HCT116 (cell line): ENCODE data around the gene SH3YL1. TPM values are rescaled to one million over a fixed set of nuclear protein-coding genes. Genes with fewer than 3 reads are reported as not detected.

ENCODE experiments used
- ATAC-seq: fragments of 200-7000 bp; cut with Tn5 transposase; 2 replicates; pipeline ENCODE4 v1.9.1; 2020; ENCODE audit warnings: mild to moderate bottlenecking, moderate library complexity
- BruUV-seq: library from RNA; stranded (reverse); fragments of 400-500 nt; replicated peaks from 2 replicates; lab custom pipeline; 2021; lab: Mats Ljungman, UMichigan
- CTCF ChIA-PET: fragments of 300-600 bp; sonication (Branson Sonifier 250); formaldehyde crosslinking; loops from one replicate; lab custom pipeline; 2021; ENCODE audit warnings: antibody characterized with exemption; lab: Charles Lee
- POLR2A ChIA-PET: fragments of 300-600, 350-600 bp; sonication (Branson Sonifier 250); formaldehyde crosslinking; loops from one replicate; lab custom pipeline; 2021; ENCODE audit warnings: antibody characterized with exemption; lab: Charles Lee
- RAD21 ChIA-PET, 2 experiments: fragments of 300-600 bp; sonication (Branson Sonifier 250); formaldehyde crosslinking; loops; one replicate each; lab custom pipeline; 2023; ENCODE audit warnings: low total read pairs in 2 of 2; ENCODE audit not compliant: uncharacterized antibody in 2 of 2, unreplicated experiment in 2 of 2, low non-redundant PET in 1 of 2; lab: Charles Lee
- DNase-seq: peaks from one replicate; pipeline ENCODE4 v3.0.0-alpha.2; 2010; ENCODE audit warnings: low read depth, low spot score
- H2AFZ ChIP-seq: fragments of 200-600 bp; shearing (Covaris generic), sonication (generic); 2 replicates; pipeline ENCODE4 v1.6.1; 2017; ENCODE audit warnings: low read depth, mixed run types, mixed read lengths, antibody characterized with exemption, low read length; ENCODE audit not compliant: poor library complexity, severe bottlenecking
- H3K27ac ChIP-seq: 2 replicates; pipeline ENCODE4 v1.5.1; 2012; ENCODE audit warnings: low read depth, low read length
- H3K27me3 ChIP-seq: fragments of 200-600 bp; sonication (generic); 2 replicates; pipeline ENCODE4 v1.6.1; 2016; ENCODE audit warnings: mixed run types, low read length, mixed read lengths; ENCODE audit not compliant: insufficient read depth
- H3K36me3 ChIP-seq, 2 experiments: fragments of 200-500 bp in 1 of 2; fragments of 200-600 bp in 1 of 2; sonication (Bioruptor generic) in 1 of 2; sonication (generic) in 1 of 2; 2 replicates each; pipeline versions ENCODE4 v1.5.1 to v1.6.1; 2014 to 2016; ENCODE audit warnings: low read length in 2 of 2, inconsistent platforms in 1 of 2, mixed read lengths in 1 of 2, mixed run types in 1 of 2; ENCODE audit not compliant: insufficient read depth in 2 of 2, control insufficient read depth in 1 of 2
- H3K4me1 ChIP-seq, 2 experiments: fragments of 200-600 bp in 1 of 2; sonication (generic) in 1 of 2; 2 replicates each; pipeline versions ENCODE4 v1.5.1 to v1.6.1; 2012 to 2017; ENCODE audit warnings: low read length in 2 of 2, inconsistent platforms in 1 of 2, mild to moderate bottlenecking in 1 of 2, mixed read lengths in 1 of 2, mixed run types in 1 of 2, moderate library complexity in 1 of 2; ENCODE audit not compliant: insufficient read depth in 2 of 2, control insufficient read depth in 1 of 2
- H3K4me2 ChIP-seq: fragments of 200-600 bp; sonication (generic); 2 replicates; pipeline ENCODE4 v1.6.1; 2017; ENCODE audit warnings: mixed run types, low read length, mixed read lengths
- H3K4me3 ChIP-seq, 2 experiments: fragments of 200-600 bp in 1 of 2; sonication (generic) in 1 of 2; replicated peaks in 1 of 2; 2 replicates each; pipeline ENCODE4 v1.5.1; 2011 to 2016; ENCODE audit warnings: low read length in 2 of 2, control low read depth in 1 of 2, low read depth in 1 of 2, mild to moderate bottlenecking in 1 of 2, mixed read lengths in 1 of 2, mixed run types in 1 of 2
- H3K79me2 ChIP-seq: fragments of 200-600 bp; sonication (generic); 2 replicates; pipeline ENCODE4 v1.6.1; 2017; ENCODE audit warnings: mild to moderate bottlenecking, mixed run types, low read length, moderate library complexity, mixed read lengths; ENCODE audit not compliant: insufficient read depth
- H3K9ac ChIP-seq: fragments of 200-600 bp; sonication (generic); 2 replicates; pipeline ENCODE4 v1.6.1; 2016; ENCODE audit warnings: low read length, mixed read lengths
- H3K9me2 ChIP-seq: fragments of 200-600 bp; sonication (generic), shearing (Covaris generic); 2 replicates; pipeline ENCODE4 v1.6.1; 2017; ENCODE audit warnings: mixed run types, mild to moderate bottlenecking, moderate library complexity; ENCODE audit not compliant: insufficient read depth
- H3K9me3 ChIP-seq, 2 experiments: fragments of 200-500 bp in 1 of 2; fragments of 200-600 bp in 1 of 2; sonication (Bioruptor generic) in 1 of 2; sonication (generic) in 1 of 2; 2 replicates each; pipeline ENCODE4 v1.6.1; 2014 to 2017; ENCODE audit warnings: low read length in 2 of 2, mixed read lengths in 2 of 2, inconsistent platforms in 1 of 2, low read depth in 1 of 2, mild to moderate bottlenecking in 1 of 2, mixed run types in 1 of 2, moderate library complexity in 1 of 2; ENCODE audit not compliant: control insufficient read depth in 1 of 2, insufficient read depth in 1 of 2
- H4K20me1 ChIP-seq: fragments of 200-600 bp; sonication (generic), shearing (Covaris generic); 2 replicates; pipeline ENCODE4 v1.6.1; 2017; ENCODE audit warnings: mixed run types, mild to moderate bottlenecking, moderate library complexity; ENCODE audit not compliant: insufficient read depth
- CBX3 ChIP-seq: IDR thresholded peaks from 2 replicates; pipeline ENCODE4 v1.6.1; 2012; ENCODE audit warnings: low read depth
- ELF1 ChIP-seq: IDR thresholded peaks from 2 replicates; pipeline ENCODE4 v1.6.1; 2012; ENCODE audit warnings: low read depth, borderline replicate concordance
- EZH2 ChIP-seq: fragments of 200-600 bp; sonication (generic); IDR thresholded peaks from 2 replicates; pipeline ENCODE4 v1.6.1; 2017; ENCODE audit warnings: antibody characterized with exemption, mixed run types
- EZH2phosphoT487 ChIP-seq: fragments of 200-600 bp; IDR thresholded peaks from 2 replicates; pipeline ENCODE4 v1.6.1; 2018; ENCODE audit warnings: antibody characterized with exemption, borderline replicate concordance
- FOSL1 ChIP-seq: IDR thresholded peaks from 2 replicates; pipeline ENCODE4 v1.6.1; 2012; ENCODE audit warnings: low read depth
- JUND ChIP-seq: IDR thresholded peaks from 2 replicates; pipeline ENCODE4 v1.6.1; 2012
- POLR2A ChIP-seq: IDR thresholded peaks from 2 replicates; pipeline ENCODE4 v1.7.0; 2011; ENCODE audit warnings: borderline replicate concordance; ENCODE audit not compliant: insufficient read depth, insufficient read length; ENCODE audit errors: extremely low read depth
- POLR2AphosphoS5 ChIP-seq: IDR thresholded peaks from 2 replicates; pipeline ENCODE4 v1.6.1; 2011; ENCODE audit warnings: mild to moderate bottlenecking, low read depth, low read length, moderate library complexity
- RAD21 ChIP-seq: IDR thresholded peaks from 2 replicates; pipeline ENCODE4 v1.6.1; 2012; ENCODE audit warnings: low read depth, mild to moderate bottlenecking
- SIN3A ChIP-seq: IDR thresholded peaks from 2 replicates; pipeline ENCODE4 v1.6.1; 2012; ENCODE audit warnings: low read depth
- SRF ChIP-seq: IDR thresholded peaks from 2 replicates; pipeline ENCODE4 v1.6.1; 2012; ENCODE audit warnings: low read depth
- ZBTB33 ChIP-seq: IDR thresholded peaks from 2 replicates; pipeline ENCODE4 v1.6.1; 2011; ENCODE audit warnings: mild to moderate bottlenecking, low read length, moderate library complexity; ENCODE audit not compliant: insufficient replicate concordance; ENCODE audit errors: extremely low read depth
- ZFX ChIP-seq: fragments of 450-650 bp; IDR thresholded peaks from 2 replicates; pipeline ENCODE4 v1.6.1; 2017
- ZNF274 ChIP-seq: fragments of 200-500 bp; sonication (Bioruptor generic); IDR thresholded peaks from 2 replicates; pipeline ENCODE4 v1.6.1; 2014; ENCODE audit warnings: mild to moderate bottlenecking, low read depth, low read length, inconsistent platforms
- intact Hi-C: fragments of 100-400 bp; cut with micrococcal nuclease; formaldehyde crosslinking; loops from 2 replicates; pipeline ENCODE4 v1.10.0; 2022
- total RNA-seq: library from RNA; stranded (reverse); gene quantifications from one replicate; pipeline ENCODE4 v1.2.1, GENCODE V29; 2021; ENCODE audit not compliant: unreplicated experiment
- TF ChIP-seq, protein P1 (sequence below): IDR thresholded peaks from 2 replicates; pipeline ENCODE4 v1.6.1; 2012; ENCODE audit warnings: low read depth

The SH3YL1 gene
- total RNA-seq, 1 experiment from 2014 or later, result 32.8 TPM

- Histone ChIP-seq H3K27ac (no peak overlapping the region), H3K79me2 (no peaks in the 10 kb centered on the region), H3K4me2 (no peak overlapping the region), H3K9ac (no peak overlapping the region), H2AFZ (no peak overlapping the region), H3K9me2 (no peaks in the 10 kb centered on the region), H3K4me3 (no peak overlapping the region), H3K27me3 (no peaks in the 10 kb centered on the region), H3K9me3 (no peaks in the 10 kb centered on the region; a peak in 1 of 4 replicates), H3K4me1 (no peaks in the 10 kb centered on the region), H3K36me3 (no peaks in the 10 kb centered on the region; a peak in 1 of 4 replicates), H4K20me1 (no peaks in the 10 kb centered on the region)
- intact Hi-C loops, result no loop called here
- POLR2A ChIA-PET, result no interaction called here
- no TSS peak for BruUV-seq
- RAD21 ChIA-PET, result no interaction called here
- TF ChIP-seq CBX3 (no peak), ZNF274 (no peak)
- CTCF ChIA-PET, result no interaction called here
- no peak for DNase-seq
- ATAC-seq, result no peak
These were observed 19.3 kb downstream of the SH3YL1 start for GRCh38 chr2:244547-244946.

DNA sequence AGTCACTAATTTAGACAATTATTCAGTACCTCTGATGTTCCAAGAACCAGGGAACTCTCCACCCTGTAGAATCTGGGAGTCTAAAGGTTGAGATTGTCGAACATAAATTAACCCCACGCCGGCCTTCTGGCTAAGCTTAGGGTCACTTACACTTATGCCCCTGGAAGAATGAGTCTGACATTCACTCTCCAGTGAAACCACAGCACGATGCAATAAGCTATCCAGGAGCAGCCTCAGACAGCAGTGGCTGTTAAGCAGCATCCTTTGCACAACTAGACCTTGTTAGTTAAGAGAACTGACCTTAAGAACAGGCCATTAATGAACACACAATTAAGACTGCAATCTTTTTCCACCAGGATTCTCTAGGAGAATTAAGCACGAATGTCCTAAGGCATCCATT lies 25.0 kb downstream of the SH3YL1 start:
- RAD21 ChIA-PET, result no interaction called here
- no peaks in the 10 kb centered on the region for H3K79me2 ChIP-seq
- H3K4me2 ChIP-seq, result no peak overlapping the region
- POLR2A ChIA-PET, result no interaction called here
- intact Hi-C loops, result no loop called here
- no TSS peak for BruUV-seq
- no peaks in the 10 kb centered on the region for H3K9me2 ChIP-seq
- no peak overlapping the region for H2AFZ ChIP-seq
- no peak overlapping the region for H3K4me3 ChIP-seq
- no peak for TF ChIP-seq EZH2
- no peak for TF ChIP-seq JUND
- no peak for TF ChIP-seq POLR2AphosphoS5
- TF ChIP-seq SRF, result no peak
- TF ChIP-seq ZBTB33, result no peak
- no peak for TF ChIP-seq POLR2A
- TF ChIP-seq, protein P1, sequence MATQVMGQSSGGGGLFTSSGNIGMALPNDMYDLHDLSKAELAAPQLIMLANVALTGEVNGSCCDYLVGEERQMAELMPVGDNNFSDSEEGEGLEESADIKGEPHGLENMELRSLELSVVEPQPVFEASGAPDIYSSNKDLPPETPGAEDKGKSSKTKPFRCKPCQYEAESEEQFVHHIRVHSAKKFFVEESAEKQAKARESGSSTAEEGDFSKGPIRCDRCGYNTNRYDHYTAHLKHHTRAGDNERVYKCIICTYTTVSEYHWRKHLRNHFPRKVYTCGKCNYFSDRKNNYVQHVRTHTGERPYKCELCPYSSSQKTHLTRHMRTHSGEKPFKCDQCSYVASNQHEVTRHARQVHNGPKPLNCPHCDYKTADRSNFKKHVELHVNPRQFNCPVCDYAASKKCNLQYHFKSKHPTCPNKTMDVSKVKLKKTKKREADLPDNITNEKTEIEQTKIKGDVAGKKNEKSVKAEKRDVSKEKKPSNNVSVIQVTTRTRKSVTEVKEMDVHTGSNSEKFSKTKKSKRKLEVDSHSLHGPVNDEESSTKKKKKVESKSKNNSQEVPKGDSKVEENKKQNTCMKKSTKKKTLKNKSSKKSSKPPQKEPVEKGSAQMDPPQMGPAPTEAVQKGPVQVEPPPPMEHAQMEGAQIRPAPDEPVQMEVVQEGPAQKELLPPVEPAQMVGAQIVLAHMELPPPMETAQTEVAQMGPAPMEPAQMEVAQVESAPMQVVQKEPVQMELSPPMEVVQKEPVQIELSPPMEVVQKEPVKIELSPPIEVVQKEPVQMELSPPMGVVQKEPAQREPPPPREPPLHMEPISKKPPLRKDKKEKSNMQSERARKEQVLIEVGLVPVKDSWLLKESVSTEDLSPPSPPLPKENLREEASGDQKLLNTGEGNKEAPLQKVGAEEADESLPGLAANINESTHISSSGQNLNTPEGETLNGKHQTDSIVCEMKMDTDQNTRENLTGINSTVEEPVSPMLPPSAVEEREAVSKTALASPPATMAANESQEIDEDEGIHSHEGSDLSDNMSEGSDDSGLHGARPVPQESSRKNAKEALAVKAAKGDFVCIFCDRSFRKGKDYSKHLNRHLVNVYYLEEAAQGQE, result no peak
- TF ChIP-seq EZH2phosphoT487, result no peak
- no peak for TF ChIP-seq SIN3A
- TF ChIP-seq ZFX, result no peak
- no peak for TF ChIP-seq ZNF274
- no peak for TF ChIP-seq FOSL1
- TF ChIP-seq ELF1, result no peak
- TF ChIP-seq RAD21, result no peak
- H4K20me1 ChIP-seq, result no peaks in the 10 kb centered on the region
- DNase-seq, result no peak
- H3K27me3 ChIP-seq, result no peaks in the 10 kb centered on the region
- H3K27ac ChIP-seq, result no peak overlapping the region
- ATAC-seq, result no peak
- no peak overlapping the region for H3K9ac ChIP-seq
- no peaks in the 10 kb centered on the region for H3K4me1 ChIP-seq
- no peaks in the 10 kb centered on the region; a peak in 1 of 4 replicates for H3K36me3 ChIP-seq
- CTCF ChIA-PET, result no interaction called here
- H3K9me3 ChIP-seq, result no peaks in the 10 kb centered on the region; a peak in 1 of 4 replicates
